ENCODE measurements around the gene EMC6. TPM values are rescaled to one million over a fixed set of nuclear protein-coding genes. Genes with fewer than 3 reads are reported as not detected.

EMC6 gene
- total RNA-seq, 5 donors from 2014 or later (not counting 1 experiment from before 2014, with no cell fraction given), result 22.4 to 36.2 (median 33.6) TPM

- Mint-ChIP-seq H3K4me3 (peak overlapping the region; percentile 6 to 56 (median 18)), H3K36me3 (peaks cover 13% of the 10 kb centered on the region), H3K4me1 (peaks cover 35 to 48% (median 42%) of the 10 kb centered on the region in 3 donors), H3K27me3 (no peaks in the 10 kb centered on the region), H3K9me3 (no peaks in the 10 kb centered on the region), H3K27ac (peak overlapping the region; percentile 88 to 90)
- ChIA-PET CTCF (interaction anchor here (0.6 to 1.1 kb wide), 3 partner anchors 12 to 144 kb away, joined by 3 read pairs; no protein-coding TSS in a partner anchor), POLR2A (interaction anchor here in 1 of 2 donors (0.8 kb wide), 1 partner anchor 44 kb away, joined by 4 read pairs; no protein-coding TSS in a partner anchor)
- Histone ChIP-seq H3K4me3 (ENCODE audit: control insufficient read depth in 1 of 2, extremely low read depth in 1 of 2, low read length in 1 of 2) (no peak overlapping the region), H3K27me3 (replicated peaks in 1 of 2; ENCODE audit: control insufficient read depth in 2 of 2, extremely low read depth in 1 of 2, insufficient read depth in 2 of 2, low read length in 1 of 2) (no peaks in the 10 kb centered on the region), H3K9me3 (no peaks in the 10 kb centered on the region), H3K4me1 (ENCODE audit: control insufficient read depth in 1 of 2, extremely low read depth in 1 of 2, insufficient read depth in 2 of 2, low read length in 2 of 2) (peaks cover 10 to 39% of the 10 kb centered on the region in 2 experiments), H3K36me3 (ENCODE audit: control insufficient read depth in 2 of 2, extremely low read depth in 1 of 2, insufficient read depth in 1 of 2, low read length in 1 of 2) (peaks cover 0 to 14% of the 10 kb centered on the region in 2 donors), H3K27ac (ENCODE audit: low read length) (peak overlapping the region; percentile 48)
- DNase-seq (peak; percentile 27 to 93 (median 70)), ATAC-seq (replicated peaks in 1 of 4) (peak; percentile 98 to 99 (median 98))
- 0% methylated on average over 1 of the region's 5 CpGs for WGBS (ENCODE audit: insufficient coverage)
Measured at GRCh38 chr17:3710951-3711383, 42.4 kb downstream of the EMC6 start.

- POLR2A ChIA-PET, result no interaction called here
- peak overlapping the region; percentile 79 to 81 for H3K27ac Mint-ChIP-seq
- H3K9me3 Mint-ChIP-seq, result no peaks in the 10 kb centered on the region
- peak overlapping the region; percentile 48 for H3K27ac ChIP-seq (ENCODE audit: low read length)
- no peaks in the 10 kb centered on the region for H3K27me3 Mint-ChIP-seq
- peaks cover 10 to 39% of the 10 kb centered on the region in 2 experiments for H3K4me1 ChIP-seq (ENCODE audit: control insufficient read depth in 1 of 2, extremely low read depth in 1 of 2, insufficient read depth in 2 of 2, low read length in 2 of 2)
- 23% methylated on average over 6 of the region's 13 CpGs for WGBS (ENCODE audit: insufficient coverage)
- H3K27me3 ChIP-seq (replicated peaks in 1 of 2; ENCODE audit: control insufficient read depth in 2 of 2, extremely low read depth in 1 of 2, insufficient read depth in 2 of 2, low read length in 1 of 2), result no peaks in the 10 kb centered on the region
- H3K36me3 ChIP-seq (ENCODE audit: control insufficient read depth in 2 of 2, extremely low read depth in 1 of 2, insufficient read depth in 1 of 2, low read length in 1 of 2), result peaks cover 0 to 34% of the 10 kb centered on the region in 2 donors
- peaks cover 42 to 51% (median 47%) of the 10 kb centered on the region in 3 donors for H3K4me1 Mint-ChIP-seq
- no peak for ATAC-seq (replicated peaks in 1 of 4)
- H3K36me3 Mint-ChIP-seq, result peaks cover 26% of the 10 kb centered on the region
- no peak overlapping the region for H3K4me3 ChIP-seq (ENCODE audit: control insufficient read depth in 1 of 2, extremely low read depth in 1 of 2, low read length in 1 of 2)
- H3K4me3 Mint-ChIP-seq, result peak overlapping the region in 1 of 3 donors; percentile 54
- CTCF ChIA-PET, result interaction anchor here in 1 of 2 donors (1.0 kb wide), 1 partner anchor 9 kb away, joined by 3 read pairs; no protein-coding TSS in a partner anchor
- peak in 1 of 35 experiments; percentile 41 for DNase-seq
- no peaks in the 10 kb centered on the region for H3K9me3 ChIP-seq
Measured at GRCh38 chr17:3712811-3713463, 44.3 kb downstream of the EMC6 start.

- Histone ChIP-seq H3K36me3 (ENCODE audit: control insufficient read depth in 2 of 2, extremely low read depth in 1 of 2, insufficient read depth in 1 of 2, low read length in 1 of 2) (peaks cover 5 to 45% of the 10 kb centered on the region in 2 donors), H3K4me1 (ENCODE audit: control insufficient read depth in 1 of 2, extremely low read depth in 1 of 2, insufficient read depth in 2 of 2, low read length in 2 of 2) (peaks cover 15 to 39% of the 10 kb centered on the region in 2 experiments)
Measured at GRCh38 chr17:3715296-3715695, 46.7 kb downstream of the EMC6 start.

GRCh38 chr17:3718201-3718600, 49.6 kb downstream of the EMC6 start:
- 94% methylated on average over 4 of the region's 4 CpGs for WGBS (ENCODE audit: insufficient coverage)
- ATAC-seq (replicated peaks in 1 of 4) (no peak), DNase-seq (no peak)
- Mint-ChIP-seq H3K36me3 (peaks cover 35% of the 10 kb centered on the region), H3K9me3 (no peaks in the 10 kb centered on the region), H3K27me3 (no peaks in the 10 kb centered on the region), H3K27ac (no peak overlapping the region), H3K4me1 (peaks cover 47% of the 10 kb centered on the region in 3 donors), H3K4me3 (no peak overlapping the region)
- H3K9me3 ChIP-seq, result no peaks in the 10 kb centered on the region
- H3K36me3 ChIP-seq (ENCODE audit: control insufficient read depth in 2 of 2, extremely low read depth in 1 of 2, insufficient read depth in 1 of 2, low read length in 1 of 2), result peaks cover 5 to 45% of the 10 kb centered on the region in 2 donors
- H3K27me3 ChIP-seq (replicated peaks in 1 of 2; ENCODE audit: control insufficient read depth in 2 of 2, extremely low read depth in 1 of 2, insufficient read depth in 2 of 2, low read length in 1 of 2), result no peaks in the 10 kb centered on the region
- CTCF ChIA-PET, result interaction anchor here in 1 of 2 donors (0.6 kb wide), 1 partner anchor 38 kb away, joined by 3 read pairs; no protein-coding TSS in a partner anchor
- H3K27ac ChIP-seq (ENCODE audit: low read length), result no peak overlapping the region
- no peak overlapping the region for H3K4me3 ChIP-seq (ENCODE audit: control insufficient read depth in 1 of 2, extremely low read depth in 1 of 2, low read length in 1 of 2)
- peaks cover 15 to 30% of the 10 kb centered on the region in 2 experiments for H3K4me1 ChIP-seq (ENCODE audit: control insufficient read depth in 1 of 2, extremely low read depth in 1 of 2, insufficient read depth in 2 of 2, low read length in 2 of 2)
- POLR2A ChIA-PET, result no interaction called here

More at GRCh38 chr17:3715296-3715695, 46.7 kb downstream of the EMC6 start:
- Histone ChIP-seq H3K4me3 (ENCODE audit: control insufficient read depth in 1 of 2, extremely low read depth in 1 of 2, low read length in 1 of 2) (no peak overlapping the region), H3K27me3 (replicated peaks in 1 of 2; ENCODE audit: control insufficient read depth in 2 of 2, extremely low read depth in 1 of 2, insufficient read depth in 2 of 2, low read length in 1 of 2) (no peaks in the 10 kb centered on the region), H3K27ac (ENCODE audit: low read length) (no peak overlapping the region), H3K9me3 (no peaks in the 10 kb centered on the region)
- ATAC-seq (replicated peaks in 1 of 4) (no peak), DNase-seq (no peak)
- Mint-ChIP-seq H3K27me3 (no peaks in the 10 kb centered on the region), H3K4me1 (peaks cover 49 to 50% (median 49%) of the 10 kb centered on the region in 3 donors), H3K36me3 (peaks cover 37% of the 10 kb centered on the region), H3K9me3 (no peaks in the 10 kb centered on the region), H3K27ac (peak overlapping the region in 1 of 2 donors; percentile 11), H3K4me3 (no peak overlapping the region)
- ChIA-PET CTCF (interaction anchor here in 1 of 2 donors (1.0 kb wide), 1 partner anchor 8 kb away, joined by 3 read pairs; no protein-coding TSS in a partner anchor), POLR2A (no interaction called here)
- WGBS (ENCODE audit: insufficient coverage), result no CpG with 5 or more reads among the region's 8 CpGs

- Mint-ChIP-seq H3K27me3 (no peaks in the 10 kb centered on the region), H3K4me1 (peaks cover 46% of the 10 kb centered on the region in 3 donors), H3K36me3 (peaks cover 35% of the 10 kb centered on the region), H3K27ac (peak overlapping the region in 1 of 2 donors; percentile 66), H3K4me3 (no peak overlapping the region), H3K9me3 (no peaks in the 10 kb centered on the region)
- Histone ChIP-seq H3K27ac (ENCODE audit: low read length) (no peak overlapping the region), H3K27me3 (replicated peaks in 1 of 2; ENCODE audit: control insufficient read depth in 2 of 2, extremely low read depth in 1 of 2, insufficient read depth in 2 of 2, low read length in 1 of 2) (no peaks in the 10 kb centered on the region), H3K9me3 (no peaks in the 10 kb centered on the region), H3K36me3 (ENCODE audit: control insufficient read depth in 2 of 2, extremely low read depth in 1 of 2, insufficient read depth in 1 of 2, low read length in 1 of 2) (peaks cover 5 to 45% of the 10 kb centered on the region in 2 donors), H3K4me3 (ENCODE audit: control insufficient read depth in 1 of 2, extremely low read depth in 1 of 2, low read length in 1 of 2) (no peak overlapping the region), H3K4me1 (ENCODE audit: control insufficient read depth in 1 of 2, extremely low read depth in 1 of 2, insufficient read depth in 2 of 2, low read length in 2 of 2) (peaks cover 15 to 29% of the 10 kb centered on the region in 2 experiments)
- ATAC-seq (replicated peaks in 1 of 4) (no peak), DNase-seq (no peak)
- POLR2A ChIA-PET, result no interaction called here
- CTCF ChIA-PET, result interaction anchor here in 1 of 2 donors (0.7 to 1.1 kb wide), 3 partner anchors 127 to 1475 kb away, joined by 3 to 5 read pairs (median 4); partner anchors contain the start of gene NCBP3
Measured at GRCh38 chr17:3719265-3719664, 50.7 kb downstream of the EMC6 start.
